ENCODE data around the gene GGT1.
"Not testable (repeated sequence)": the region's sequence is repeated elsewhere in the genome, so short reads cannot be mapped to it uniquely, and the experiment has no call there.

Gene GGT1

GRCh38 chr22:24584166-24584790 lies 18.7 kb upstream of the GGT1 start:
- no peak for DNase-seq

GRCh38 chr22:24584871-24585411 lies 18.1 kb upstream of the GGT1 start:
- DNase-seq = no peak

- DNase-seq = no peak
Observed at GRCh38 chr22:24585461-24585860, 17.5 kb upstream of the GGT1 start.

GRCh38 chr22:24585927-24586546 lies 17.0 kb upstream of the GGT1 start:
- DNase-seq = no peak

- DNase-seq = no peak
Observed at GRCh38 chr22:24587251-24587650, 15.7 kb upstream of the GGT1 start.

- no peak for DNase-seq
Observed at GRCh38 chr22:24587948-24588347, 15.0 kb upstream of the GGT1 start.

GRCh38 chr22:24588381-24588756 lies 14.6 kb upstream of the GGT1 start:
- no peak for DNase-seq

- no peak for DNase-seq
Observed at GRCh38 chr22:24588757-24589481, 14.1 kb upstream of the GGT1 start.

- no peak for DNase-seq
Observed at GRCh38 chr22:24589518-24590030, 13.4 kb upstream of the GGT1 start.

GRCh38 chr22:24590596-24591173 lies 12.3 kb upstream of the GGT1 start:
- no peak for DNase-seq

- no peak for DNase-seq
Observed at GRCh38 chr22:24591286-24591830, 11.6 kb upstream of the GGT1 start.

- peak; percentile 21 for DNase-seq
Observed at GRCh38 chr22:24592058-24592850, 10.7 kb upstream of the GGT1 start.

- peak; percentile 84 for DNase-seq
Observed at GRCh38 chr22:24592851-24593558, 10.0 kb upstream of the GGT1 start, which contains the start of gene LRRC75B. LRRC75B (minus strand) TSS chr22:24593073; CDS start chr22:24593039, 34 bp downstream.

- DNase-seq = not testable (repeated sequence)
Observed at GRCh38 chr22:24593559-24593835, 9.5 kb upstream of the GGT1 start.

GRCh38 chr22:24593836-24594568 lies 9.0 kb upstream of the GGT1 start:
- no peak for DNase-seq

GRCh38 chr22:24594569-24595120 lies 8.3 kb upstream of the GGT1 start:
- no peak for DNase-seq

GRCh38 chr22:24595228-24595627 lies 7.8 kb upstream of the GGT1 start:
- no peak for DNase-seq

GRCh38 chr22:24595863-24596262 lies 7.1 kb upstream of the GGT1 start:
- DNase-seq = no peak

- DNase-seq = not testable (repeated sequence)
Observed at GRCh38 chr22:24597076-24597475, 5.9 kb upstream of the GGT1 start.

GRCh38 chr22:24599514-24599913 lies 3.5 kb upstream of the GGT1 start:
- DNase-seq = no peak
